Right renal cortex interstitium (tissue), 3 donors: ENCODE measurements around the gene KAZN. TPM values are rescaled to one million over a fixed set of nuclear protein-coding genes. Genes with fewer than 3 reads are reported as not detected.
A peak's percentile ranks its signal among the peaks of the same experiment; 100 is the strongest.

Source experiments
- DNase-seq, 3 donors: peaks; one replicate each; pipeline ENCODE4 v3.0.0-alpha.2; 2013; ENCODE audit warnings: low read depth in 3 of 3, low spot score in 2 of 3
- polyA plus RNA-seq, 3 donors: library from polyadenylated mRNA; unstranded; fragments of 120-200 nt; gene quantifications; one replicate each; pipeline ENCODE4 v1.2.1, GENCODE V29; 2013; ENCODE audit not compliant: insufficient read length in 3 of 3

KAZN gene
- polyA plus RNA-seq, 3 donors = 31.1 to 37.0 (median 31.5) TPM

GRCh38 chr1:14737561-14738094, 139.1 kb downstream of the KAZN start:
- no peak for DNase-seq

- no peak for DNase-seq
Measured at GRCh38 chr1:14738235-14738634, 139.8 kb downstream of the KAZN start.

GRCh38 chr1:14738647-14739046, 140.2 kb downstream of the KAZN start:
- no peak for DNase-seq

- no peak for DNase-seq
Measured at GRCh38 chr1:14739082-14739832, 140.8 kb downstream of the KAZN start.

GRCh38 chr1:14740016-14740415, 141.5 kb downstream of the KAZN start:
- no peak for DNase-seq

GRCh38 chr1:14741082-14741481, 142.6 kb downstream of the KAZN start:
- DNase-seq = no peak

- DNase-seq = no peak
Measured at GRCh38 chr1:14741532-14741931, 143.0 kb downstream of the KAZN start.

- no peak for DNase-seq
Measured at GRCh38 chr1:14742181-14742980, 143.9 kb downstream of the KAZN start.

GRCh38 chr1:14743368-14743767, 144.9 kb downstream of the KAZN start:
- DNase-seq = no peak

- DNase-seq = no peak
Measured at GRCh38 chr1:14745001-14745720, 146.7 kb downstream of the KAZN start.

GRCh38 chr1:14745789-14746188, 147.3 kb downstream of the KAZN start:
- DNase-seq = no peak

- no peak for DNase-seq
Measured at GRCh38 chr1:14746393-14746792, 147.9 kb downstream of the KAZN start.

GRCh38 chr1:14748151-14748550, 149.7 kb downstream of the KAZN start:
- DNase-seq = no peak

GRCh38 chr1:14748977-14749376, 150.5 kb downstream of the KAZN start:
- no peak for DNase-seq

- no peak for DNase-seq
Measured at GRCh38 chr1:14750490-14750889, 152.0 kb downstream of the KAZN start.

- DNase-seq = no peak
Measured at GRCh38 chr1:14755518-14756252, 157.2 kb downstream of the KAZN start.

- DNase-seq = peak in 1 of 3 donors; percentile 36
Measured at GRCh38 chr1:14756589-14757285, 158.3 kb downstream of the KAZN start.

GRCh38 chr1:14757286-14757625, 158.8 kb downstream of the KAZN start:
- no peak for DNase-seq

- no peak for DNase-seq
Measured at GRCh38 chr1:14759042-14759818, 160.7 kb downstream of the KAZN start.
